IMR-90 (cell line): ENCODE data around the gene SPATA16. TPM values are rescaled to one million over a fixed set of nuclear protein-coding genes. Genes with fewer than 3 reads are reported as not detected.

Source experiments
- ATAC-seq: fragments of 200-7000 bp; cut with Tn5 transposase; 2 replicates; pipeline ENCODE4 v1.9.1; 2020; ENCODE audit warnings: low read depth, mild to moderate bottlenecking, moderate library complexity
- BruUV-seq: library from RNA; stranded (reverse); fragments of 400-500 nt; replicated peaks from 2 replicates; lab custom pipeline; 2021; lab: Mats Ljungman, UMichigan
- CTCF ChIA-PET: fragments of 300-600 bp; formaldehyde crosslinking; extraction: SDS; loops from one replicate; lab custom pipeline; 2021; ENCODE audit warnings: antibody characterized with exemption; lab: Yijun Ruan, JAX
- POLR2A ChIA-PET: fragments of 300-600 bp; sonication (Branson Sonifier 250); formaldehyde crosslinking; loops from one replicate; lab custom pipeline; 2022; ENCODE audit warnings: antibody characterized with exemption; ENCODE audit not compliant: unreplicated experiment; lab: Charles Lee
- DNase-seq: peaks from one replicate; pipeline ENCODE4 v3.0.0; 2013
- H2AFZ ChIP-seq: replicated peaks from 2 replicates; pipeline ENCODE3; 2013; ENCODE audit warnings: low read length, mild to moderate bottlenecking; ENCODE audit not compliant: poor library complexity
- H2AK5ac ChIP-seq: 2 replicates; pipeline ENCODE4 v1.6.1; 2013; ENCODE audit warnings: low read depth, low read length, inconsistent platforms
- H2AK9ac ChIP-seq: replicated peaks from 2 replicates; pipeline ENCODE3; 2013; ENCODE audit warnings: mild to moderate bottlenecking, low read depth, low read length, moderate library complexity; ENCODE audit not compliant: poor library complexity
- H2BK120ac ChIP-seq: 2 replicates; pipeline ENCODE4 v1.6.1; 2013; ENCODE audit warnings: low read depth, low read length, inconsistent platforms
- H2BK15ac ChIP-seq: 3 replicates; pipeline ENCODE4 v1.6.1; 2013; ENCODE audit warnings: low read depth, low read length, inconsistent platforms
- H2BK20ac ChIP-seq: 2 replicates; pipeline ENCODE4 v1.6.1; 2013; ENCODE audit warnings: low read depth, mild to moderate bottlenecking, inconsistent platforms, low read length, moderate library complexity
- H2BK5ac ChIP-seq: 2 replicates; pipeline ENCODE4 v1.6.1; 2013; ENCODE audit warnings: mild to moderate bottlenecking, low read depth, low read length, inconsistent platforms; ENCODE audit not compliant: poor library complexity, severe bottlenecking
- H3K14ac ChIP-seq: replicated peaks from 2 replicates; pipeline ENCODE4 v1.6.1; 2013; ENCODE audit warnings: low read depth, low read length, inconsistent platforms
- H3K18ac ChIP-seq: 2 replicates; pipeline ENCODE4 v1.6.1; 2013; ENCODE audit warnings: low read depth, low read length, control low read depth
- H3K23ac ChIP-seq: 2 replicates; pipeline ENCODE4 v1.6.1; 2013; ENCODE audit warnings: low read depth, low read length, inconsistent platforms
- H3K27ac ChIP-seq: 2 replicates; pipeline ENCODE4 v1.5.1; 2013; ENCODE audit warnings: mild to moderate bottlenecking, control low read depth, low read length; ENCODE audit not compliant: insufficient read depth
- H3K27me3 ChIP-seq: 2 replicates; pipeline ENCODE4 v1.6.1; 2013; ENCODE audit warnings: low read length; ENCODE audit not compliant: control insufficient read depth, insufficient read depth
- H3K36me3 ChIP-seq: 2 replicates; pipeline ENCODE4 v1.6.1; 2013; ENCODE audit warnings: low read length, mixed read lengths; ENCODE audit not compliant: control insufficient read depth, insufficient read depth
- H3K4ac ChIP-seq: 2 replicates; pipeline ENCODE4 v1.6.1; 2013; ENCODE audit warnings: low read depth, low read length, inconsistent platforms
- H3K4me1 ChIP-seq: 2 replicates; pipeline ENCODE4 v1.6.1; 2013; ENCODE audit warnings: low read length, mixed read lengths; ENCODE audit not compliant: control insufficient read depth, insufficient read depth
- H3K4me2 ChIP-seq: 2 replicates; pipeline ENCODE4 v1.6.1; 2013; ENCODE audit warnings: low read depth, mild to moderate bottlenecking, control low read depth, low read length, moderate library complexity
- H3K4me3 ChIP-seq: 2 replicates; pipeline ENCODE4 v1.5.1; 2013; ENCODE audit warnings: low read depth, mild to moderate bottlenecking, control low read depth, low read length, moderate library complexity; ENCODE audit not compliant: insufficient read depth
- H3K56ac ChIP-seq: 2 replicates; pipeline ENCODE4 v1.6.1; 2013; ENCODE audit warnings: low read length, inconsistent platforms; ENCODE audit not compliant: insufficient read depth; ENCODE audit errors: extremely low read depth
- H3K79me1 ChIP-seq, 2 experiments: 2 replicates each; pipeline ENCODE4 v1.6.1; 2013; ENCODE audit warnings: low read length in 2 of 2, inconsistent platforms in 1 of 2, low read depth in 1 of 2
- H3K9ac ChIP-seq: 2 replicates; pipeline ENCODE4 v1.6.1; 2013; ENCODE audit warnings: low read depth, low read length, control low read depth
- H3K9me1 ChIP-seq: 2 replicates; pipeline ENCODE4 v1.6.1; 2013; ENCODE audit warnings: low read length, inconsistent platforms; ENCODE audit not compliant: insufficient read depth
- H3K9me3 ChIP-seq: 2 replicates; pipeline ENCODE4 v1.6.1; 2013; ENCODE audit warnings: low read length; ENCODE audit not compliant: control insufficient read depth, insufficient read depth
- H4K20me1 ChIP-seq: 2 replicates; pipeline ENCODE4 v1.6.1; 2013; ENCODE audit warnings: low read length, inconsistent platforms; ENCODE audit not compliant: insufficient read depth
- H4K5ac ChIP-seq: 2 replicates; pipeline ENCODE4 v1.6.1; 2013; ENCODE audit warnings: mild to moderate bottlenecking, low read depth, low read length, control low read depth
- H4K8ac ChIP-seq, 2 experiments: 2 replicates each; pipeline ENCODE4 v1.6.1; 2013; ENCODE audit warnings: low read depth in 2 of 2, low read length in 2 of 2, control low read depth in 1 of 2, inconsistent platforms in 1 of 2
- H4K91ac ChIP-seq: 2 replicates; pipeline ENCODE4 v1.6.1; 2013; ENCODE audit warnings: low read depth, low read length, inconsistent platforms; ENCODE audit not compliant: insufficient read depth
- BHLHE40 ChIP-seq: fragments of 150-350 bp; IDR thresholded peaks from 2 replicates; pipeline ENCODE4 v1.6.1; 2016; ENCODE audit warnings: mild to moderate bottlenecking, low read depth, low read length
- CEBPB ChIP-seq: IDR thresholded peaks from 2 replicates; pipeline ENCODE4 v1.6.1; 2012; ENCODE audit warnings: low read depth, low read length, improper control_type of control experiment
- CTCF ChIP-seq: conservative IDR thresholded peaks from 2 replicates; pipeline ENCODE4 v1.5.1; 2012; ENCODE audit warnings: mild to moderate bottlenecking, low read depth, low read length, improper control_type of control experiment
- ELK1 ChIP-seq: fragments of 150-350 bp; IDR thresholded peaks from 2 replicates; pipeline ENCODE4 v1.6.1; 2016; ENCODE audit warnings: low read depth, mild to moderate bottlenecking, low read length, moderate library complexity, borderline replicate concordance
- MAFK ChIP-seq: IDR thresholded peaks from 2 replicates; pipeline ENCODE4 v1.6.1; 2012; ENCODE audit warnings: low read depth, low read length, improper control_type of control experiment
- MAZ ChIP-seq: IDR thresholded peaks from 2 replicates; pipeline ENCODE4 v1.6.1; 2012; ENCODE audit warnings: low read depth, mild to moderate bottlenecking, low read length, improper control_type of control experiment, moderate library complexity, borderline replicate concordance
- NFE2L2 ChIP-seq: fragments of 150-350 bp; IDR thresholded peaks from 2 replicates; pipeline ENCODE4 v1.6.1; 2016; ENCODE audit warnings: low read depth, mild to moderate bottlenecking, low read length
- POLR2A ChIP-seq: IDR thresholded peaks from 2 replicates; pipeline ENCODE4 v1.6.1; 2012; ENCODE audit warnings: mild to moderate bottlenecking, low read depth, low read length
- RAD21 ChIP-seq: IDR thresholded peaks from 2 replicates; pipeline ENCODE4 v1.6.1; 2012; ENCODE audit warnings: low read length, improper control_type of control experiment
- RCOR1 ChIP-seq: IDR thresholded peaks from 2 replicates; pipeline ENCODE4 v1.6.1; 2012; ENCODE audit warnings: mild to moderate bottlenecking, low read length, improper control_type of control experiment; ENCODE audit not compliant: insufficient replicate concordance
- RFX5 ChIP-seq: IDR thresholded peaks from 2 replicates; pipeline ENCODE4 v1.8.0; 2012; ENCODE audit warnings: low read depth, mild to moderate bottlenecking, low read length, moderate library complexity
- SMC3 ChIP-seq: fragments of 150-350 bp; IDR thresholded peaks from 2 replicates; pipeline ENCODE4 v1.6.1; 2016; ENCODE audit warnings: low read depth, mild to moderate bottlenecking, antibody characterized with exemption, low read length, moderate library complexity
- WGBS, 2 experiments: methylation state at CpG; one replicate each; pipeline versions ENCODE4 v1.1.5 to v1.1.7; 2013; ENCODE audit warnings: missing lambda C conversion rate in 2 of 2; ENCODE audit not compliant: insufficient read length in 1 of 2; ENCODE audit errors: extremely low coverage in 2 of 2; 5-methylcytosine and 5-hydroxymethylcytosine counted together
- dilution Hi-C: fragments of 300-500 bp; cut with HindIII; formaldehyde crosslinking; loops from one replicate; pipeline ENCODE4 v1.14.3; 2018; ENCODE audit warnings: low sequenced_read_pairs; ENCODE audit not compliant: unreplicated experiment
- in situ Hi-C: fragments of 300-500 bp; cut with MboI; formaldehyde crosslinking; loops from 3 replicates; pipeline ENCODE4 v1.14.3; 2019; ENCODE audit warnings: low sequenced_read_pairs, inconsistent platforms, mixed read lengths
- intact Hi-C: fragments of 100-400 bp; cut with micrococcal nuclease; formaldehyde crosslinking; loops from 2 replicates; pipeline ENCODE4 v1.10.0; 2022
- polyA plus RNA-seq, 3 experiments: library from polyadenylated mRNA; depleted of rRNA; stranded (reverse); fragments of >200 nt; gene quantifications; 2 replicates each; pipeline ENCODE4 v1.2.3, GENCODE V29; 2012; ENCODE audit warnings: low replicate concordance in 1 of 3
- total RNA-seq: library from RNA; depleted of rRNA; stranded (reverse); fragments of >200 nt; gene quantifications from 2 replicates; pipeline ENCODE4 v1.2.3, GENCODE V29; 2012

The SPATA16 gene
- total and polyA plus RNA-seq, 2 of the 4 experiments (the other 2 are of a cell fraction): not detected

- CTCF ChIA-PET: no interaction called here
- Histone ChIP-seq H3K4ac (no peak overlapping the region), H4K5ac (no peak overlapping the region), H4K20me1 (no peaks in the 10 kb centered on the region), H3K4me1 (no peaks in the 10 kb centered on the region), H3K9me1 (no peaks in the 10 kb centered on the region), H2AK9ac (no peak overlapping the region), H4K8ac (no peak overlapping the region), H3K27ac (no peak overlapping the region), H3K36me3 (no peaks in the 10 kb centered on the region), H2BK120ac (no peak overlapping the region), H3K4me3 (no peak overlapping the region), H3K4me2 (no peak overlapping the region), H3K18ac (no peak overlapping the region), H3K23ac (no peak overlapping the region), H3K14ac (no peak overlapping the region), H3K9ac (no peak overlapping the region), H3K79me1 (no peaks in the 10 kb centered on the region), H2BK5ac (no peak overlapping the region), H2BK20ac (no peak overlapping the region), H2AFZ (no peak overlapping the region), H4K91ac (no peak overlapping the region), H3K56ac (no peak overlapping the region), H3K27me3 (peaks cover 3% of the 10 kb centered on the region; the same call in 1 of the 2 replicates), H2BK15ac (no peak overlapping the region), H3K9me3 (no peaks in the 10 kb centered on the region), H2AK5ac (no peak overlapping the region)
- no peak for TF ChIP-seq CEBPB
- no peak for TF ChIP-seq CTCF
- no peak for TF ChIP-seq BHLHE40
- no peak for TF ChIP-seq RAD21
- no peak for TF ChIP-seq SMC3
- no peak for TF ChIP-seq POLR2A
- TF ChIP-seq ELK1: no peak
- TF ChIP-seq MAFK: no peak
- no peak for TF ChIP-seq RCOR1
- TF ChIP-seq MAZ: no peak
- TF ChIP-seq RFX5: no peak
- TF ChIP-seq NFE2L2: no peak
- intact Hi-C loops: no loop called here
- no peak for DNase-seq
- POLR2A ChIA-PET: no interaction called here
- in situ Hi-C loops: no loop called here
- BruUV-seq: no TSS peak
- no CpG with 5 or more reads among the region's 3 CpGs for WGBS, 2 experiments
- ATAC-seq: no peak
- dilution Hi-C loops: no loop called here
Measured at GRCh38 chr3:172853921-172854666, 286.9 kb downstream of the SPATA16 start.
